Suprapubic skin (tissue), 4 donors: ENCODE data around the gene BAIAP2L2.

Experiments
- CTCF ChIP-seq, 2 donors: fragments of 200-600 bp in 1 of 2; fragments of 450-650 bp in 1 of 2; sonication (generic) in 1 of 2; IDR thresholded peaks; one replicate each; pipeline ENCODE4 v1.5.1; 2016 to 2019; ENCODE audit warnings: antibody characterized with exemption in 2 of 2, mild to moderate bottlenecking in 1 of 2, moderate library complexity in 1 of 2
- EP300 ChIP-seq: sonication (generic); formaldehyde crosslinking; IDR thresholded peaks from one replicate; pipeline ENCODE4 v1.6.1; 2017; ENCODE audit warnings: antibody characterized with exemption
- POLR2A ChIP-seq, 2 donors: fragments of 450-650 bp; IDR thresholded peaks; one replicate each; pipeline ENCODE4 v1.6.1; 2017; ENCODE audit warnings: antibody characterized with exemption in 2 of 2, mild to moderate bottlenecking in 2 of 2, moderate library complexity in 2 of 2
- POLR2AphosphoS5 ChIP-seq, 3 donors: sonication (generic); formaldehyde crosslinking; IDR thresholded peaks; one replicate each; pipeline ENCODE4 v1.6.1; 2017; ENCODE audit warnings: antibody characterized with exemption in 3 of 3

- TF ChIP-seq CTCF (IDR thresholded peaks at IDR 0.05) (no peak), POLR2A (IDR thresholded peaks at IDR 0.05) (no peak), EP300 (no peak), POLR2AphosphoS5 (IDR thresholded peaks at IDR 0.05) (no peak)
Observed at GRCh38 chr22:38112381-38112780, 1.9 kb upstream of the BAIAP2L2 start.
